NCI-H524 treated with DMSO at 0.1 percent for 48 hours (cell line): ENCODE data around the gene FBXO40.

ENCODE experiments used
- DNase-seq: peaks from one replicate; lab custom pipeline; 2025; lab: John Stamatoyannopoulos, UW

FBXO40 gene

GRCh38 chr3:121662742-121663141 is 69.6 kb downstream of the FBXO40 start:
- DNase-seq, result no peak

DNA sequence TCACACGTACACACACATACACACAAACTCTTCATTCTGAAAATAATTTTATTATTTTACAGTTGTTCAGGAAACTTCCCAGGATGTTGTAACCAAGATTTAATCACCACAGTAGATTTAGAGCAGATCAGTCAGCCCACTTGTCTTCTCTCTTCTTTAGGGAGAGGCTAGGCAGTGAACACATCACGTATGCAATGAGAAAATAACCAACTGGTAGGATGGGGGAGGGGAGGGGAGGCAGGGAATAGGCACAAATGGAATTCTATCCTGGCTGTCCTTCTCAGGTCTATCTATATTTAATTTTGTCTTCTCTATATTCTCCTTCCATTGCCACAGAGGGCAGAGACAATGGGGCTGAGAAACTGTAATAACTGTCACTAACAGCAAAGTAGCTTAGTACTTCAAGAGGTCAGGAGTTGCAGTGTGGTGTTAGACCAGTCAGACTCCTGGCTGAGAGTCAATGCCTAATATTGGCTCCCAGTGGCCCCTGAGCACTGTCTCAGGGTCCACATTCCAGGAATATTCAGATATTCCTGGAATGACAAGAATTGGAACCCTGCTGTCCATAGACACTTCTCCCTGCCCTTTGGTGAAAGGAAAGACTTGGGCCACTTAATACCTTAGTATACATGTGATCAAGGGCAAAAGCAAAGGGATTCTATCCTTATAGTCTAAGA is 70.1 kb downstream of the FBXO40 start:
- no peak for DNase-seq

GRCh38 chr3:121665488-121665887 is 72.3 kb downstream of the FBXO40 start:
- DNase-seq, result no peak

GRCh38 chr3:121667333-121667732 is 74.2 kb downstream of the FBXO40 start:
- DNase-seq, result no peak

- DNase-seq, result no peak
Observed at GRCh38 chr3:121670676-121671075, 77.5 kb downstream of the FBXO40 start.

DNA sequence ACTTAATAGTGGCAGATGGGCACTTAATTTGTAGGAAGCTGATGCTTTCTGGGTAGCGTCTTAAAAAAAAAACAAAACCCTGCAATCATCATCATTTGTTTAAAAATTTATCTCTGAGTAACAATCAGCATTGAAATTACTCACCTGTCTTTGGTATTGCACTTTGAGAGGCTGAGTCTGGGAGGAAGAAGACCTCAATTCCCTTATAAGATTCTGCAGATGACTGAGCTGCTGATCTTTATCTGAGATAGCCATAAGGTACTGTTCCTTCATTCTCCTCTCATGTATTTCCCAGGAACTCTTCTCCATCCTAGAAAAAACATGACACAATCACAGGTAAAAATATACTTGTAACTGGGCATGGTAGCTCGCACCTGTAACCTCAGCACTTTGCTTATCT is 84.0 kb downstream of the FBXO40 start:
- peak; percentile 86 for DNase-seq
